Endothelial cell of umbilical vein (primary cell): ENCODE results near the gene INTS2. TPM values are rescaled to one million over a fixed set of nuclear protein-coding genes. Genes with fewer than 3 reads are reported as not detected.
A peak's percentile ranks its signal among the peaks of the same experiment; 100 is the strongest.

Experiments used
- BruUV-seq: library from RNA; stranded (reverse); fragments of 400-500 nt; replicated peaks from 2 replicates; lab custom pipeline; 2021; lab: Mats Ljungman, UMichigan
- CTCF ChIA-PET: fragments of 300-600, 350-600 bp; sonication (Branson Sonifier 250); formaldehyde crosslinking; loops from one replicate; lab custom pipeline; 2021; ENCODE audit warnings: antibody characterized with exemption, inconsistent platforms; lab: Charles Lee
- POLR2A ChIA-PET: fragments of 300-600, 350-600 bp; sonication (Branson Sonifier 250); formaldehyde crosslinking; loops from one replicate; lab custom pipeline; 2021; ENCODE audit warnings: antibody characterized with exemption, inconsistent platforms; lab: Charles Lee
- DNase-seq: peaks from one replicate; pipeline ENCODE4 v3.0.0-alpha.2; 2011; ENCODE audit warnings: low read depth, low spot score
- FAIRE-seq: peaks from 2 replicates; lab custom pipeline; 2011; peaks lifted over from hg19 to GRCh38; lab: Jason Lieb, UNC
- H2AFZ ChIP-seq: 2 replicates; pipeline ENCODE4 v1.6.0; 2012; ENCODE audit warnings: low read depth, low read length, control low read depth, inconsistent platforms
- H3K27ac ChIP-seq: 2 replicates; pipeline ENCODE4 v1.5.1; 2011; ENCODE audit warnings: low read depth, mild to moderate bottlenecking, control low read depth, low read length, moderate library complexity; ENCODE audit not compliant: insufficient read depth
- H3K27me3 ChIP-seq, 2 experiments: 2 replicates each; pipeline versions ENCODE4 v1.6.0 to v1.6.1; 2011; ENCODE audit warnings: low read length in 2 of 2, mixed read lengths in 1 of 2; ENCODE audit not compliant: control insufficient read depth in 2 of 2, insufficient read depth in 2 of 2
- H3K36me3 ChIP-seq, 2 experiments: 2 replicates in 1 of 2; 3 replicates in 1 of 2; pipeline ENCODE4 v1.5.1; 2011; ENCODE audit warnings: low read length in 2 of 2, mild to moderate bottlenecking in 1 of 2, moderate library complexity in 1 of 2; ENCODE audit not compliant: control insufficient read depth in 2 of 2, insufficient read depth in 2 of 2; ENCODE audit errors: extremely low read depth in 1 of 2
- H3K4me1 ChIP-seq: 3 replicates; pipeline ENCODE4 v1.5.1; 2011; ENCODE audit warnings: mild to moderate bottlenecking, low read length; ENCODE audit not compliant: control insufficient read depth, insufficient read depth; ENCODE audit errors: extremely low read depth
- H3K4me2 ChIP-seq: 2 replicates; pipeline ENCODE4 v1.6.1; 2011; ENCODE audit warnings: low read length, control low read depth, mixed read lengths; ENCODE audit not compliant: insufficient read depth
- H3K4me3 ChIP-seq, 3 experiments: fragments of 200-600 bp in 1 of 3; sonication (generic), shearing (Covaris generic) in 1 of 3; replicated peaks in 1 of 3; 2 replicates each; pipeline ENCODE4 v1.5.1; 2011 to 2016; ENCODE audit warnings: control low read depth in 3 of 3, low read length in 3 of 3, mild to moderate bottlenecking in 2 of 3, inconsistent platforms in 1 of 3, low read depth in 1 of 3, moderate library complexity in 1 of 3; ENCODE audit not compliant: insufficient read depth in 1 of 3
- H3K79me2 ChIP-seq: 2 replicates; pipeline ENCODE4 v1.6.0; 2012; ENCODE audit warnings: low read length, inconsistent platforms; ENCODE audit not compliant: control insufficient read depth, insufficient read depth
- H3K9ac ChIP-seq: replicated peaks from 2 replicates; pipeline ENCODE3; 2011; ENCODE audit warnings: low read length, control low read depth; ENCODE audit not compliant: insufficient read depth; ENCODE audit errors: extremely low read depth
- H3K9me1 ChIP-seq: replicated peaks from 3 replicates; pipeline ENCODE4 v1.6.0; 2011; ENCODE audit warnings: mild to moderate bottlenecking, low read length; ENCODE audit not compliant: control insufficient read depth, insufficient read depth; ENCODE audit errors: extremely low read depth
- H3K9me3 ChIP-seq: replicated peaks from 2 replicates; pipeline ENCODE4 v1.5.1; 2012; ENCODE audit warnings: low read length, inconsistent platforms; ENCODE audit not compliant: control insufficient read depth, insufficient read depth
- H4K20me1 ChIP-seq: replicated peaks from 2 replicates; pipeline ENCODE3; 2011; ENCODE audit warnings: mild to moderate bottlenecking, low read length; ENCODE audit not compliant: control insufficient read depth, insufficient read depth; ENCODE audit errors: extremely low read depth
- EZH2 ChIP-seq: IDR thresholded peaks from 2 replicates; pipeline ENCODE4 v1.6.1; 2012; ENCODE audit warnings: borderline replicate concordance, low read depth, mild to moderate bottlenecking, moderate library complexity, low read length, inconsistent platforms; ENCODE audit not compliant: severe bottlenecking
- FOS ChIP-seq: IDR thresholded peaks from 2 replicates; pipeline ENCODE4 v1.6.1; 2011; ENCODE audit warnings: mild to moderate bottlenecking, low read length, moderate library complexity, borderline replicate concordance; ENCODE audit not compliant: insufficient read depth
- MYC ChIP-seq: IDR thresholded peaks from one replicate; pipeline ENCODE4 v1.6.1; 2011; ENCODE audit warnings: mild to moderate bottlenecking, low read depth, low read length
- POLR2A ChIP-seq: IDR thresholded peaks from 2 replicates; pipeline ENCODE4 v1.6.1; 2012; ENCODE audit warnings: low read depth, mild to moderate bottlenecking, control low read depth, low read length
- POLR2AphosphoS5 ChIP-seq: IDR thresholded peaks from 2 replicates; pipeline ENCODE4 v1.6.1; 2012; ENCODE audit warnings: low read depth, mild to moderate bottlenecking, control low read depth, low read length, moderate library complexity; ENCODE audit not compliant: insufficient read depth
- dilution Hi-C: fragments of 300-500 bp; cut with MboI; formaldehyde crosslinking; loops from one replicate; pipeline ENCODE4 v1.15.0; 2019; ENCODE audit warnings: low sequenced_read_pairs; ENCODE audit not compliant: extremely low pct_ligation_motif_present
- intact Hi-C: fragments of 100-400 bp; cut with micrococcal nuclease; formaldehyde crosslinking; loops from one replicate; pipeline ENCODE4 v1.10.0; 2022
- polyA plus RNA-seq, 4 experiments: library from polyadenylated mRNA; depleted of rRNA in 3 of 4; stranded (reverse) in 3 of 4; unstranded in 1 of 4; fragments of >200 nt; gene quantifications; 2 replicates each; pipeline versions ENCODE4 v1.2.1 to v1.2.3, GENCODE V29; 2011 to 2012; ENCODE audit warnings: missing spikeins in 1 of 4
- total RNA-seq: library from RNA; stranded (reverse); gene quantifications from 2 replicates; pipeline ENCODE4 v1.2.3, GENCODE V29; 2021
- TF ChIP-seq, protein P1 (sequence below), 2 donors: IDR thresholded peaks; 1 replicate in 1 of 2; 2 replicates in 1 of 2; pipeline ENCODE4 v1.5.1; 2011; ENCODE audit warnings: low read length in 2 of 2, mild to moderate bottlenecking in 2 of 2, moderate library complexity in 2 of 2, control low read depth in 1 of 2, inconsistent platforms in 1 of 2, low read depth in 1 of 2; ENCODE audit not compliant: insufficient read depth in 1 of 2; ENCODE audit errors: extremely low read depth in 1 of 2

INTS2 gene
- total and polyA plus RNA-seq, 2 donors (not counting 3 experiments of a cell fraction or from before 2014, with no cell fraction given): 6.2 to 13.4 TPM

DNA sequence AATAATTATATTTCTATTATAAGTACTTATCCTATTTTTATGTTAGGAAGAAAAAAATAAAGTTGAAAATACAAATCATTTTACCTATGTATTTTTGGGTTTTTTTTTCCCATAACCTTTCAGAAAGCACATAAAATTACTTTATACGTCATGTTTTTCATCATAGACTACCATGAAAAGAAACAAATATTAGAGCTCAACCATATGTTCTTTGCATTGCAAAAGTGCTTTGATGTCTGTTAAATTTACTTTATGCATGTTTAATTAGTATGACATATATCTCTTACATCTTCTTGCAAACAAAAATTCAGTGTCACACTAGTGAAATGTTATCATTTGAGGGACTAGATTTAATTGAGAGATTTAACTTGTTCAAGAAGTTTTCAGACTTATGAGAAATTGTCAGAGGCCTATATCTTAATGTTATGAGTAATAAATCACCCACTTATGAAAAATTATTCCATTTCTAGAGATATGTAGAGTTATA is 88.4 kb downstream of the INTS2 start:
- intact Hi-C loops (no loop called here), dilution Hi-C loops (no loop called here)

GRCh38 chr17:61837175-61838051 is 90.4 kb downstream of the INTS2 start:
- Histone ChIP-seq H3K27me3 (no peaks in the 10 kb centered on the region), H3K9ac (no peak overlapping the region), H3K4me3 (no peak overlapping the region), H3K9me1 (no peaks in the 10 kb centered on the region), H3K9me3 (no peaks in the 10 kb centered on the region), H3K36me3 (no peaks in the 10 kb centered on the region), H2AFZ (no peak overlapping the region), H3K79me2 (no peaks in the 10 kb centered on the region), H3K4me2 (no peak overlapping the region), H3K27ac (no peak overlapping the region), H4K20me1 (no peaks in the 10 kb centered on the region), H3K4me1 (peaks cover 4% of the 10 kb centered on the region)
- DNase-seq (peak; percentile 76), FAIRE-seq (no peak)
- dilution Hi-C loops: no loop called here
- ChIA-PET POLR2A (no interaction called here), CTCF (interaction anchor here (0.7 to 2.1 kb wide), 11 partner anchors 33 to 428 kb away, joined by 3 to 76 read pairs (median 4); no protein-coding TSS in a partner anchor)
- no peak for TF ChIP-seq FOS
- no peak for TF ChIP-seq MYC
- TF ChIP-seq, protein P1, sequence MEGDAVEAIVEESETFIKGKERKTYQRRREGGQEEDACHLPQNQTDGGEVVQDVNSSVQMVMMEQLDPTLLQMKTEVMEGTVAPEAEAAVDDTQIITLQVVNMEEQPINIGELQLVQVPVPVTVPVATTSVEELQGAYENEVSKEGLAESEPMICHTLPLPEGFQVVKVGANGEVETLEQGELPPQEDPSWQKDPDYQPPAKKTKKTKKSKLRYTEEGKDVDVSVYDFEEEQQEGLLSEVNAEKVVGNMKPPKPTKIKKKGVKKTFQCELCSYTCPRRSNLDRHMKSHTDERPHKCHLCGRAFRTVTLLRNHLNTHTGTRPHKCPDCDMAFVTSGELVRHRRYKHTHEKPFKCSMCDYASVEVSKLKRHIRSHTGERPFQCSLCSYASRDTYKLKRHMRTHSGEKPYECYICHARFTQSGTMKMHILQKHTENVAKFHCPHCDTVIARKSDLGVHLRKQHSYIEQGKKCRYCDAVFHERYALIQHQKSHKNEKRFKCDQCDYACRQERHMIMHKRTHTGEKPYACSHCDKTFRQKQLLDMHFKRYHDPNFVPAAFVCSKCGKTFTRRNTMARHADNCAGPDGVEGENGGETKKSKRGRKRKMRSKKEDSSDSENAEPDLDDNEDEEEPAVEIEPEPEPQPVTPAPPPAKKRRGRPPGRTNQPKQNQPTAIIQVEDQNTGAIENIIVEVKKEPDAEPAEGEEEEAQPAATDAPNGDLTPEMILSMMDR (IDR thresholded peaks at IDR 0.05; ENCODE audit: extremely low read depth in 1 of 2, insufficient read depth in 1 of 2, low read depth in 1 of 2, low read length in 2 of 2): peak; percentile 64 to 65
- no TSS peak for BruUV-seq
- intact Hi-C loops: loop anchor here (1.0 kb wide), 2 partner anchors 201 to 425 kb away; no protein-coding TSS in a partner anchor

More for the DNA sequence above, 88.4 kb downstream of the INTS2 start:
- H4K20me1 ChIP-seq: no peaks in the 10 kb centered on the region
- DNase-seq (no peak), FAIRE-seq (no peak)
- CTCF ChIA-PET: interaction anchor here (1.0 to 2.1 kb wide), 5 partner anchors 46 to 427 kb away, joined by 3 to 16 read pairs (median 3); no protein-coding TSS in a partner anchor
- H3K9me1 ChIP-seq: no peaks in the 10 kb centered on the region
- H3K4me1 ChIP-seq: no peaks in the 10 kb centered on the region
- H3K79me2 ChIP-seq: no peaks in the 10 kb centered on the region
- H3K27ac ChIP-seq: no peak overlapping the region
- TF ChIP-seq MYC: no peak
- no peak for TF ChIP-seq POLR2AphosphoS5
- no peak for TF ChIP-seq EZH2
- TF ChIP-seq POLR2A: no peak
- H3K9me3 ChIP-seq: no peaks in the 10 kb centered on the region
- no peak overlapping the region for H3K9ac ChIP-seq
- H2AFZ ChIP-seq: no peak overlapping the region
- POLR2A ChIA-PET: no interaction called here
- no peaks in the 10 kb centered on the region for H3K27me3 ChIP-seq
- no peak overlapping the region for H3K4me3 ChIP-seq
- H3K4me2 ChIP-seq: no peak overlapping the region
- H3K36me3 ChIP-seq: peaks cover 0 to 3% of the 10 kb centered on the region in 2 experiments
- BruUV-seq: no TSS peak
